T47D (cell line): ENCODE results near the gene SLC35C1.

Source experiments
- DNase-seq, 2 experiments: peaks; one replicate each; pipeline versions ENCODE4 v3.0.0 to v3.0.0-alpha.2; 2011 to 2012; ENCODE audit warnings: low read depth in 1 of 2, low spot score in 1 of 2
- JUND ChIP-seq: IDR thresholded peaks from 2 replicates; pipeline ENCODE4 v1.6.1; 2012; ENCODE audit warnings: low read depth
- in situ Hi-C: cut with HindIII; loops from 2 replicates; pipeline ENCODE4 v1.10.0; 2016; ENCODE audit warnings: low sequenced_read_pairs, low pct_unique_long_range_greater_than_20kb

SLC35C1 gene

DNA sequence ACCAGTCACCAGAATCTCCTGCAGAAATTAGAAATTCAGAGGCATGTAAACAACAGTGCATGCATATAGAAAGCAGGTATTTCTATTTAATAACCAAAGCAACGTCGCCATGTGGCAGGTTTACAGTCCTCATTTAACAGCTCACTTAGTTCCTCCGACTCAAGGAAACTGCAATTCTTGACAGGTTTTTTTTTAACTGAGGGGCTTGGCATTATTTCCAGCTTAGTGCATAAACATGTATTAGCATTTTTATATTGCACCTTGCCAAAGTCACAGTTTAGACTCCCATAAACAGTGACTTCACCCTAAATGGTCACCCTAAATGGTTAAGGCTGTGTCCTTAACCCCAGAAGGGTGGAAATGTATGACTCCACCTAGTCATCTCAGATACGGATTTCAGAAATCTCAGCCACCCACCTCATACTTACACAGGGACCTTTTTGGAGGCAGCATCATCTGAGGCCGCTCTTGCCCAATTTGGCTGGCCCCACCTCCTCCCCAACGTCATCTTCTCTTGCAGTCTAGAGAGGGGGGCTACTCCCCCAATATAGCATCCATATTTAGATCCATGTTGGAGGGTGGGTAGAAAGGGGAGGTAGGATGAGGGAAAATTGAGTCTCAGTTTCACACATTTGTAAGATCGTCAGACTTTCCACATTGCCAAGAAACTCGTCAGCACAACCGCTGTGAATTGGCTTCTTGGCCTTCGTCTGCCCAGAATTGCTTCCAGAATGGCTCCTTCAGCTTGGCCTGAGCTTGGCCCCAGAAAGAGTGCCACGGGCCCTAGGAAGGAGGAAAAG is 31.8 kb upstream of the SLC35C1 start:
- in situ Hi-C loops, result no loop called here

DNA sequence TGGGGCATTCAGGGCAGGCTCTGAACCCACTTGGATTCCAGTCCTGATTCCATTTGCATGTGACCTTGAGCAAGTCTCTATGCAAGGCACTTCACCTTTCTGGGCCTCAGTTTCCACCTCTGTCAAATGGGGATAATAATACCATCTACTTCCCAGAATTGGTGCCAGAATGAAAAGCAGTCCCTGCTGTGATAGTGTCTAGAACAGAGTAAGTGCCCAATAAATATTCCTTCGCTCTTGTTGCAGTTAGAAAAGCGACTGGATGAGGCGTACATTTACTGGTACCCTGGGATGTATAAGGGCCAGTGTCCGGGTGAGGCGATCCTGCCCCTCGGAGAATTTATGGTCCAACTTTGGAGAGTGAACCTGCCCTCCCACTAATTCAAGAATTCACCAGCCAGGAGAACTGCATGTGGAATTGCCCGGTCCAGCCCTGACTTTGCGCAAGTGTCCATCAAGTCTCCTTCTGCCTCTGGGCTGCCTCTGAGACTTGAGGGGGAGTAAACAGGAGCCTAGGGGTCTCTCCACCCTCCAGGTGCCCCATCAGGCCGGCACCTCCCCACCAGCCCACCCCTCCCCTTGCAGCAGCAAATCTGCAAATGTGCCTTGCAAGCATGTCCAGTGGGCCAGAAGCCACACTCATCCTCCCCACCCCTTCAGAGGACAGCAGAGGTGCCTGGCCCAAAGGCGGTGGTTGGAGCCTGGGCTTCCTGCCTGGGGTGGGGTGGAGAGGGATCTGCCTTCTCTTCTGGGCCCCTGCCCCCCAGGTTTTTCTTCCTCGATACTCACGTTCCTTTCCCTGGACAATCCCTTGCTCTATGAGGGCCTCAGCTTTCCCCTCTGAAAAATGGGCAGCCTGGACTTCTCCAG is 30.9 kb upstream of the SLC35C1 start:
- in situ Hi-C loops, result no loop called here
- TF ChIP-seq JUND, result no peak
- DNase-seq, result no peak

More for the DNA sequence above, 31.8 kb upstream of the SLC35C1 start:
- TF ChIP-seq JUND, result no peak
- no peak for DNase-seq

DNA sequence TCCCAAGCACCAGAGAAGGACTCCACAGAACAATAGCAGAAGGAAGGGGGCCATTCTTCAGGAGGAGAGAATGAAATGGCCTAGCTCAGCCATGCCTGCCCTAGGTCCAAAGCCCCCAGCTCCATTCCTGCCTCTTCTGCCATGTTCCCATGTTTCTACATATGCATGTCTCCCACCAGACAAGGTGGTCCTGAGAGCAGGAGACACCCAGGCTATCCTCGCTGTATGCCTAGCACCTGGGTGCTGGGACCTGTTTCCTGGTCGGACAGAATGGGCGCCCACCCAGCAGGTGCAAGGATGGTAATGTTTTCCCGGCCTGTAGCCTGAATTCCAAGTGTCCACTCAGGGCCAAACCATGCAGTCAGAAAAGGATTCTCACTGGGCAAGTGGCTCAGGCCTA is 30.2 kb upstream of the SLC35C1 start:
- DNase-seq, result no peak
- in situ Hi-C loops, result no loop called here
- no peak for TF ChIP-seq JUND

DNA sequence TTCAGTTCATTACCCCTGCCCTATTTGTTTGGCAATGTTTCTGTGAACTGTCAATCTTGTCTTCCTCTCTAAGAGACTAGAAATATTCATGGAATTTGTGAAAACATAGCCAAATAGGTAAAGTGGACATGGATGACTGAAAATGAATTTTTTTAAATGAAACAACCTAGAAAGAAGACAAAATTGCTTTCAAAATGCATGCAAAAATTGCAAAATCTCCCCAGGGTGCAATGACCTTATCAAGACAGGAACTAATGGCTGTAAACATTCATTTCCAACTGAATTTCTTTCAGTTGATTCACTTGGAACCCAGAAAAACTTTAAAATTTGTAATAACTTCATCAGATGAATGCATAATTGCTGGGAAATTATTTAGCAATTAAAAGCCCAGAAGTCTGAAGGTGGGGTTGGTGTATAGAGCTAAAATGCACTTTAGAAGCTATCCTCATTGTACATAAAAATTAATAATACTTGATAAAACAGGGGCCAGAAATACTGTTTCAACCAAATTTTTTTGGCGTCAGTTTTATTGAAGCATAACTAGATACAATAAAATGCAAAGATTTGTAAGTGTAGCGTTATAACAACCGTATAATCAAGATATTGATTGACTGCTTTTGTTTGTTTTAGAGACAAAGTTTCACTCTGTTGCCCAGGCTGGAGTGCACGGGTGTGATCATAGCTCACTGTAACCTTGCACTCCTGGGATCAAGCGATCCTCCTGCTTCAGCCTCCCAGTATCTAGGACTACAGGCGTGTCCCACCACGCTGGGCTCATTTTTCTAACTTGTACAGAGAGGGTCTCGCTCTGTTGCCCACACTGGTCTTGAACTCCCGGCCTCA is 27.6 kb upstream of the SLC35C1 start:
- TF ChIP-seq JUND, result no peak
- no peak for DNase-seq
- in situ Hi-C loops, result no loop called here

DNA sequence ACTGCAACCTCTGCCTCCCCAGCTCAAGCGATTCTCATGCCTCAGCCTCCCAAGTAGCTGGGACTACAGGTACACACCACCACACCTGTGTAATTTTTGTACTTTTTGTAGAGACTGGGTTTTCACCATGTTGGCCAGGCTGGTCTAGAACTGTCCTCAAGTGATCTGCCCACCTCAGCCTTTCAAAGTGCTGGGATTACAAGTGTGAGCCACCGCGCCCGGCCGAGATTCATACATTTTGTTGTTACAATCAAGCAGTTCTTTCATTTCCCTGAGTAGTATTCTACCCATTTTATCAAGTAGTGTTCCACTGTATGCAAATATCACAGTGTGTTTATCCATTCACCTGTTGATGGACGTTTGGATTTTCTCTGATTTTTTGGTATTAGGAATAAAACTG is 26.6 kb upstream of the SLC35C1 start:
- no peak for DNase-seq
- no peak for TF ChIP-seq JUND
- in situ Hi-C loops, result no loop called here

DNA sequence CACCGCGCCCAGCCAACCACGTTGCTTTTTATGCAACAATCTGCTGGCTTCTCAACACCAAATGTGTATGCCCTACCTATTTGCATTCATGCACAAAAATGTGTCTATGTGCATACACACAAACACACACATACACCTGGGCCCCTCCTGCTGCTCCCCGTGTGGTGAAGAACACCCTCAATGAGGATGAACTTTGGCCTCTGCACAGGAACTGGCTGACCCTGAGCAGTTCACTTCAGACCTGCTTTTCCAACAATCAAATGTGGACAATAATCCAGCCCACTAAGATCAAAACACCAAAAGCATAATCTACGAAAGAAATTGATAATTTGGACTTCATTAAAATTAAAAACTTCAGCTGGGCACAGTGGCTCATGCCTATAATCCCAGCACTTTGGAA is 25.3 kb upstream of the SLC35C1 start:
- no peak for DNase-seq
- in situ Hi-C loops, result no loop called here
- no peak for TF ChIP-seq JUND

DNA sequence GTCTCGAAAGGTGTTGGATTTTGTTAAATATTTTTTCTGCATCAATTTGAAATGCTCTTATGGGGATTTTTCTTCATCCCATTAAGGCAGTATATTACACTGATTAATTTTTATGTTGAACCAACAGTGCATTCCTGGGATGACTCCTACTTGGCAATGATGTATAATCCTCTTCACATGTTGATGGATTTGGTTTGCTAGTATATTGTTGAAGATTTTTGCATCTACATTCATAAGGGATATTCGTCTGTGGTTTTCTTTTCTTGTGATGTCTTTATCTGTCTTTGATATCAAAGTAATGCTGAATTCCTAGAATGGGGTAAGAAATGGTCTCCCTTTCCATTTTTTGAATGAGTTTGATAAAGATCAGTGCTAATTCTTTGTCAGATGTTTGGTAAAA is 18.7 kb upstream of the SLC35C1 start:
- no peak for TF ChIP-seq JUND
- in situ Hi-C loops, result no loop called here
- no peak for DNase-seq

DNA sequence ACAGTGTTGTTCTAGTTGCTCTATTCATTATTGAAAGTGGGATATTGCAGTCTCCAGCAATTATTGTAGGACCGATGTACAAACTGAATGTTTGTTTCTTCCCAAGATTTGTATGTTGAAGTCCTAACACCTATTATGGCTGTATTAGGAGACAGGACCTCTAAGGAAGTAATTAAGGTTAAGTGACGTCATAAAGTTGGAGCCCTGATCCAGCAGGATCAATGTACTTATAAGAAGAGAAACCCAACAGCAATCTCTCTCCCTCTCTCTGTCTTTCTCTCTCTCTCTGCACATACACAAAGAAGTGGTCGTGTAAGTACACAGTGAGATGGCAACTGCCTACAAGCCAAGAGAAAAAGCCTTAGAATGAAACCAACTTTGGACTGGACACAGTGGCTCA is 16.1 kb upstream of the SLC35C1 start:
- TF ChIP-seq JUND, result no peak
- in situ Hi-C loops, result no loop called here
- DNase-seq, result no peak

DNA sequence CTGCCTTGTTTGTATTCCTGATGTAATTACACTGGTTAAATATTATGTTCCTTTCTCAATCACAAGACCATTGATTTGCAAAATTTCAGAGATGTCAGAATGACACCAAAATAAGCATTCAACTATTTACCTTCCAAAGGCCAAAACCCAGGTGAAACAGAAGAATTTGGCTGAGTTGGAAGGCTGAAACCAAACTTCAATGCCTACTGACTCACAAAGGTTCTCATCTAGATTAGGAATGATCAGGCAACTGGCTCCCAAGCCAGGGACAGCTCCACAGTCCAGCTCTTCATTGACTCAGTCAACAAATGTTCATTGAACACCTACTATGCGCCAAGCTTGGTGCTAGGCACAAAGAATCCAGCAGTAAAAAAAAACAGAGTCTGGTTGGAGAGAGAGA is 13.4 kb upstream of the SLC35C1 start:
- no peak for TF ChIP-seq JUND
- in situ Hi-C loops, result no loop called here
- peak in 1 of 2 experiments; percentile 22 for DNase-seq

DNA sequence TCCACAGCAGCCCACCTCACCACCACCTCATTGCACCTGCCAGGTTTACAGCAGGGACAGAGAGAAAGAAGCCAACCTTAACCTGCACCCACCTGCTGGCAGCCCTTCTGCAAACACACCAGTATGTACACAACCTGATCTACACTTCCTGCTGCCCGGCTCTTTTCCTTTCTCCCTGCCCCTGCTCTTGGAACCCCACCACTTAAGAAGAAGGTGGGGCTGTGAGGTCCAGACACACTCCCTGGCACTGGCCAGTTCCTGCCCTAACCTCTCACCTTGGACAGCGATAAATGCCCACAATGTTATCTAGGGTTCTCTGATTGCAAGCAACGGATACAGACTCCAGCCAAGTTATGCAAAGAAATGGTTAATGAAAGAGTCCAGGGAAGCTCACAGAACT is 10.8 kb upstream of the SLC35C1 start:
- TF ChIP-seq JUND, result no peak
- peak in 1 of 2 experiments; percentile 19 for DNase-seq
- in situ Hi-C loops, result no loop called here

DNA sequence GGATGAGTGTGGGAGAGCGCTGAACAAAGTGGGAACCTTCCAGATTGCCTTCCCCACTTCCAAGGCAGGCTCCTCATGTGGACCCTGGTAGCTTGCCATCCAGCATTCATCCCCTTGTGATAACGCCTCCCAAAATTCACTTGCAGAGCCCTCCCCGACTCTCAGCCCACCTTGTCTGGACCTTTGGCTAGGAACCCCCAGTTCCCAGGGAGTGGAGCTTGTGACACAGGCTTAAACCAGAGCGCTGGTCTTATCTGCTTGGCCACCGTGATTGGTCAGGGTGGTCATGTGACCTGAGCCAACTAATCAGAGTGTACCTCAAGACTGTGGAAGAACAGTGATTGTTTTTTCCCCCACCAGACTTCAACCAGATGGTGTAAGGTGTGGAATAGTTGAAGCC is 9.6 kb upstream of the SLC35C1 start:
- no peak for DNase-seq
- TF ChIP-seq JUND, result no peak
- in situ Hi-C loops, result no loop called here

DNA sequence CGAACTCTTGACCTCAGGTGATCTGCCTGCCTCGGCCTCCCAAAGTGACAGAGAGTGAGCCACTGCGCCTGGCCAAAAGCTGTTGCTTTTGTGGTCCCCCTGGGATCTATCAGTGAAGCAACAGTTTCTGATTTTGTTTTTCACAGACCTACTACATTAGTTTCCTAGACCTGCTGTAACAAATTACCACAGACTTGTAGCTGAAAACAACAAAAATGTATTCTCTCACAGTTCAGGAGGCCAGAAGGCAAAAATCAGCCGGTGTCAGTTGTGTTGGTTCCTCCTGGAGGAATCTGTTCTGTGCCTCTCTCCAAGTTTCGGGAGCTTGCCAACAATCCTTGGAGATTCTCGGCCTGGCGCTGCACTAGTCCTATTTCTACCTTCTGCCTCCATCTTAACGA is 8.5 kb upstream of the SLC35C1 start:
- no peak for DNase-seq
- no peak for TF ChIP-seq JUND
- in situ Hi-C loops, result no loop called here
